ENCODE results near the gene AHCYL1.

AHCYL1 gene

DNA sequence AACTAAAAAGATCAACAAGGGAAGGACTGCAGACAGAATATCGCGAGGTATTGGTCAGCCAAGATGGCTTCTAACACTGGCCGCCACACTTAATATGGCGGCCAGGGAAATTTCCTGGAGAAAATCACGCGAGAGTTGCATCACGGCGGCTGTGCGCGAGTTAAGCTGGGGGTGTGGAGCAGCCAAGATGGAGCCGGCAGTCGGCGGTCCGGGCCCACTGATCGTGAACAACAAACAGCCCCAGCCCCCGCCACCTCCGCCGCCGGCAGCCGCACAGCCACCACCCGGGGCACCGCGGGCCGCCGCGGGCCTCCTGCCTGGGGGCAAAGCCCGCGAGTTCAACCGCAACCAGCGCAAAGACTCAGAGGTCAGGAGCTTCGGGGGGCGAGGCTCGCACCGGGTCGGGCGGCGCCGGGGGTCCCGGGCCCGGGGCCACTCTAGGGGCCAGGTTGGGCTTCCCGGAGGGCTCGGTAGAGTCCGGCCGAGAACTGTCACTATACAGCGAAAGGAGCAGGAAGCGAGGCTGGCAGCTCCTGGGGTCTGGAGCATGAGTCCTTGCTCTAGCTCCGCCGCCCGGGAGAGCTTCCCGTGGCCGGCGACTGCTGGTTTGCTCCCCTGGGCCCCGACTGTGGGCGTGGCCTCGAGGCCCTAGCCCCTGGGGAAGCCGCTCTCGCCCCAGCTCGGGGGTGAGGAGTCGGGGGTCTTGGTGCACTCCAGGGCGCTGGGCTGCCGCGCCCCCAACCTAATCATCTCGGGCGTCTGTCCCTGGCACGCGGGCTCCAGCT, 50.1 kb downstream of the AHCYL1 start, which contains the start of gene STRIP1:
Gene STRIP1, plus strand, starts transcription at position 174 of the 785 bp plus-strand sequence. Its CDS starts 14 bp downstream, at position 188.
- DNase-seq: peak; percentile 20 to 92 (median 80)

DNA sequence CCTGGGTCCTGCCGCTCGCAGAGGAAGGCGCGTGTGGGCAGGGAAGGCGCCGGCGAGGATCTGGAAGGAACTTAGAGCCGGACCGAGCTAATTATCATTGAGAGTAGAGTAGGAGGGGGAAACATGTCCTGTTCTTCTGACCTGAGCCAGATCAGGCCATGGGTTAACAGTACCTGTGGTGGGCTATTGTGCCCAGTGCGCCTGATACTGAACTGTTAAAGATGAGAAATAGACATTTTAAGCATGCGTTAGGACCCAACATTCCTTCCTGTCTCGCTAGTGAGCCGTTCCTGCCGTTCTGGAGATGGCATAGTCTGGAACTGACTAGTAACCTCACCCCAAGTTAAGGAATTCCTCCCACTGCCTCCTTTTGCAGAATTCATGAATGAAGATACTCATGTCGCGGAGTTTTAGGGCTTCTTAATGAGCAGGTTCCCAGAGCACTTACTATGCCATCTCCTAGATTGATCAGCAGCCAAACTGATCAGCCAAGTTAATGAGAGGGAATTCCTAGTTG, 50.7 kb downstream of the AHCYL1 start:
- DNase-seq: peak in 19 of 56 donors; percentile 6 to 58 (median 38)

DNA sequence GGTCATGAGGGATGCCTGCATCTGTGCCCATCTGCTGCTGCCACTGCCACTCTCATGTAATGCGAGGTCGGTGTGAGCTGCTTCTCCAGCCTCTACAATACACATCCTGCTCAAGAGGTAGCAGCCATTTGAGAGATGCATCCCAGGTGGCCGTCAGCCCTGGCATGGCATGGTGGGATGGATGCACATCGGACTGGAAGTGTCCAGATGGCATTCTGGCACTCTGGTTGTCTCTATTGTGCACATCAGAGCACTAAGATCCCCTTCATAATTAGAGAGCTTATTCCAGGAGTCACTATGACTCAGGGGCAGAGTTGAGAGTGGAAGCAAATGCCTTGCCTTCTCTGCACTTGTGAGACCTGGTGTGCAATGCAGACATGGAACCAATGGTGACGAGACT, 53.7 kb downstream of the AHCYL1 start:
- DNase-seq: no peak

DNA sequence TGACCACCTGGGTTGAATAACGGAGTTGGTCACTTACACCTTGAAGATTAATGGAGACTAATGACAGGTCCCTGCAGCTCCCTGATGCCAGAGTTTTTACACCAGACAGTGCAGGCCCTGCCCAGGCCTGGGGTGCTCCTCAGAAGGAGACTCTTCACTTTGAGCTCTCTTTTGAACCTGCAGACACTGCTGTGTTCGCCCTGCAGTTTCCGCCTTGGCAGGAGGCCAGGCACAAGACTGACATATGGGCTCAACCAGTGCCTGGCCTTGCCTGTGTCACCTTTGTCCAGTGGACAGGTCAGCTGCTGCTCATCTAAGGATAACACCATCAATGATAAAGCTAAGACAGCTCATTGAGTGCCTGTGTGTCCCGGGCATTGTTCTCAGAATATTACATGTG, 55.1 kb downstream of the AHCYL1 start:
- no peak for DNase-seq

DNA sequence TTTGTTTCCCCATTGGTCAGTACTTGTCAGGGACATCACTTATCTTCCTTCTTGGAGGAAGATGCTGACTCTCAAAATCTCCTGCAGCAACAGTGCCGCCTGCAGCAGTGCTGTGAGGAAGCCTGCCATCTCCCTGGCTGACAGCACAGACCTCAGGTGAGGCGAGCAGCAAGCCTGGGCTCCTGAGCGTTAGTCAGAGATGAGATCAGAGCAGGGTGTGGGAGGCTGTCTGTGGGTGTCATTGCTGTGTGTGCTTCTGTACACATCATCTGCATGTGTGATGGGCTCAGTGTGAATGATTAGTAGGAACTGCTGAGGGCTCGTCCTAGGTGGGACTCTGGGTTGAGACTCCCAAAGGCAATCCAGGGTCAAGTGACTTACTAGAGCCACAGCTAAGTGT, 56.0 kb downstream of the AHCYL1 start:
- DNase-seq: peak in 36 of 56 donors; percentile 4 to 86 (median 56)

DNA sequence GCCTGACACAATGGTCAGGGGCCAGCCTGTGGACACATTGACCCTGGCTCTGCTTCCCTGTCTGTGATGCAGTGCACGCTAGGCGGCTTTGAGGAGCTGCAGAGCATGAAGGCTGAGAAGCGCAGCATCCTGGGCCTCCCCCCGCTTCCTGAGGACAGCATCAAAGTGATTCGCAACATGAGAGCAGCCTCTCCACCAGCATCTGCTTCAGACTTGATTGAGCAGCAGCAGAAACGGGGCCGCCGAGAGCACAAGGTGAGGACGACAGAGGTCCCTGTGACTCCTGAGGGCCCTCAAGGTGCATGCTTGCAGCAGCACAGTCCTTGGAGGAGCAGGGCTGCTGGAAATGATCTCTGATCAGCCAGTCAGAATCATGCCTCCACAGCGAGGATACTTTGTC, 58.5 kb downstream of the AHCYL1 start:
- DNase-seq: no peak

DNA sequence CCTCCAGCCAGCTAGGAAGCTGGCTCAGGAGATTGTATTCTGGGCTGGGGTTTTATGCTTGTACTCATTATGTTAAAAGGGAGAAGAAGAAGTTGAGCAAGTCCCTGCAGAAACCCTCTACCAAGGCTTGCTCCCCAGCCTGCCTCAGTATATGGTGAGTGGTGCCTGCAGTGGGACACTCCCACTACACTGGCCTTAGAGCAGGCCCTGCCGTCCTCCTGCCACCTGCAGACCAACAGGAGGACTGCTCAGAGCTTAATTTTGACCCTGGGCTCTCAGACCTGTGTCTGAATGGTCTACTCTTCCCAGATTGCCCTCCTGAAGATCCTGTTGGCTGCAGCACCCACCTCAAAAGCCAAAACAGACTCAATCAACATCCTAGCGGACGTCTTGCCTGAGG, 62.9 kb downstream of the AHCYL1 start:
- no peak for DNase-seq

DNA sequence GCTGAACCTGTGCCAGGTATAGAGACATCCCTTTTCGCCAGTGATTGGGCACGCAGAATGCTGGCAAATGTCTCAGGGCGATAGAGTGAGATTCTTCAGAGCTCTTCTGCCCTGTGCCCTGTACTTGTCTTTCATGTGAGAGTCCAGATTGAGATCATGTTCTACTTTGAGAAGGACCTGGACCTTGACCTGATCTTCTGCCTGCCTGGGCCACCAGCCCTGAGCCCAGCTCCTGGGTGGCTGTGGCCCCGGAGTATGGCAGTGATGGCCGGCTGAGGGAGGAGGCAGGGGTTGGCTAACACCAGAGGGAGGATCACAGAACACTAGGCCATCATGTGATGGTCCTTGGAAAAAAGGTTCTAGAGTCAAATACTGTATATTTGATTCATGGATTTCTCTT, 63.7 kb downstream of the AHCYL1 start:
- DNase-seq: no peak

DNA sequence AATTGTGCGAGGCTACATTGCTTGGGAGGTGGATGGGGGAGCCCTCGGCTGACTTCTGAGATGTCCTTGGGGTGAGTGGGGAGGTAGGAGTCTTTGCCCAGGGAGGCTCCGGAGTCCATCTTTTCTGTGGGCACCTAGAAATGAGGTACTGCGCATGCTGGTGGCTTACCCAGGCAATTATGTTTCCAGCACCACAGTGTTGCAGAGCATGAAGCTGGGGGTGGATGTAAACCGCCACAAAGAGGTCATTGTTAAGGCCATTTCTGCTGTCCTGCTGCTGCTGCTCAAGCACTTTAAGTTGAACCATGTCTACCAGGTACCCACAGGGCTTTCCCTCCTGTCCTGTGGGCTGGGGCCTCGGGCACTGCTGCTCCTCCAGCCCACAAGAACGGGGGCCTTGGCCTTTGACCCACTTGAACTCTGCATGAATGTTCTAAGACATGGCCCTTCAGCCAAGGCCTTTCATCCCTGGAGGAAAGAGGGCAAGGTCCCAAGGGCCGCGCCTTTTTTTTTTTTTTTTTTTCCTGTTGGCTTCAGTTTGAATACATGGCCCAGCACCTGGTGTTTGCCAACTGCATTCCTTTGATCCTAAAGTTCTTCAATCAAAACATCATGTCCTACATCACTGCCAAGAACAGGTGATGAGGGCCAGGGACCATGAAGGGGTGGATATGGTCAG, 64.5 kb downstream of the AHCYL1 start:
- peak in 29 of 56 donors; percentile 4 to 59 (median 20) for DNase-seq

DNA sequence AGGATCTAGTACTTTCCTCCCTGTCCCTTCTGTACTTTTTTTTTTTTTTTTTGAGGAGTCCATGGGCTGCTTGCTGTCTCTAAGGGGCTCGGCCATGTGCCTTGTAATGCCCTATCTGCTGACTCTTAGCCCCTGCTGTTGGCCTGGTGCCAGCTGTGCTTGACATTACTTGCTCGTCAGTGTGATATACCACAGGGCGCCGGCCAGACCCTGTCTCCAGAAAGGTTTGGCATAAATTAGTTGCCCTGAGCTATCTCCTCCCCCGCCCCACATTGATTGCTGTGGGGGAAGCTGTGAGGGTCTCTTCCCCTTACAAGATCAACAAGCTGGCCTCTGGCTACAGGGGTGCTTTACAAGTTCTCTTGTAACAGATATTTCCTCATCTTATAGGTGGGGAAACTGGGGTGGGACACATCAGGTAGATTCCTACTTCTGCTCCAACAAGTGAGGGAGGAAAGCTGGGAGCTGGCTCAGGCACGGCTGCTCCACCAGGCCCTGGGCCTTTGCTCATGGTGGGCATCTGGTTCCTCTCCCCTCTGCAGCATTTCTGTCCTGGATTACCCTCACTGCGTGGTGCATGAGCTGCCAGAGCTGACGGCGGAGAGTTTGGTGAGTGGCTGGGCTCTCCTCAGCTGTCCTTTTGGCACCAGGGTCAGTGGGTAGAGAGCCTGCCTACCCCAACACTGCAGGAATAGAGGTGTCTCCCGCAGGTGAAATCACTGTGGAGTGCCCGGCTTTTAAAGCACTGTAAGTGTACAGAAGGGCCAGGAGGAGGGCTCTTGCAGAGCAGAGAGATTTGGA, 65.4 kb downstream of the AHCYL1 start:
- DNase-seq: no peak

DNA sequence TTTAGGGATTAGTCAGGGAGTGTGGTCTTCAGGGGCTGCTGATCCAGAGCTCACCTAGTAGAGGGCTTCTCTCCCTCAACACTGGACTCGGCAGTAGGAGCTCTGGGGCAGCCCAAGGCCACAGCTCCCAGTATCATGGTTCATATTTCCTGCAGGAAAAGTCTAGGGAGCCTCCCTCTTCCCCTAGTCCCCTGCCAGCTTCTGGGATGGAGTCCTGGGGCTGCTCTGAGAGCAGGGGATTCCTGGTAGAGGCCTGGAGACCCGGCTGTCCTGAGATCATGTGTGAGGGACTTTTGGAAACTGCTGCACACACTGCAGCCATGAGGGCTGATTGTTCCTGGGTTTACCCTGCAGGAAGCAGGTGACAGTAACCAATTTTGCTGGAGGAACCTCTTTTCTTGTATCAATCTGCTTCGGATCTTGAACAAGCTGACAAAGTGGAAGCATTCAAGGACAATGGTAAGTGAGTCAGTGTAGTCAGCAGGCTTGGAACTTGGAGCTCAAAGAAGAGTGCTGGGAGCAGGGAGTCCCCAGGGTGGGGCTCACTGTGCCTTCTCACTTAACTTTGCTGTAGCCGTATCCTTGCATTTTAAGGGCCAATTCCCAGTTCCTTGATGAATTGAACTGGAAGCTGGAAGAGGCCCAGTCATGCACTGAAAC, 66.2 kb downstream of the AHCYL1 start:
- DNase-seq: no peak

DNA sequence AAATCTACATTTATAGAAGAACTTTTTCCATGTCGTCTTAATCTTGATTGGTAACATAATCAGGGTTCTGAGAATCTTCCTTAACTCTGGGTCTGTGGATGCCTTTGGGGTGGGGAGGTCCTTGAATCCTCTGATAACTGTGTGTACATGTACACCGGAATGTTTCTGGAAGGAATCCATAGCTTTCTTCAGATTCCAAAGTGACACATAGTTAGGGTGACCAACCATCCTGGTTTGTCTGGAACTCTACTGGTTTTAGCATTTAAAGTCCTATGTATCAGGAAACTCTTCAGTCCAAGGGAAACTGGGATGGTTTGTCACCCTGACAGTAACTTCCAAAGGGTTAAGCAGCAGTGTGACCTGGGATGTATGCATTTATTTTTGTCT, 66.7 kb downstream of the AHCYL1 start:
- DNase-seq: no peak

DNA sequence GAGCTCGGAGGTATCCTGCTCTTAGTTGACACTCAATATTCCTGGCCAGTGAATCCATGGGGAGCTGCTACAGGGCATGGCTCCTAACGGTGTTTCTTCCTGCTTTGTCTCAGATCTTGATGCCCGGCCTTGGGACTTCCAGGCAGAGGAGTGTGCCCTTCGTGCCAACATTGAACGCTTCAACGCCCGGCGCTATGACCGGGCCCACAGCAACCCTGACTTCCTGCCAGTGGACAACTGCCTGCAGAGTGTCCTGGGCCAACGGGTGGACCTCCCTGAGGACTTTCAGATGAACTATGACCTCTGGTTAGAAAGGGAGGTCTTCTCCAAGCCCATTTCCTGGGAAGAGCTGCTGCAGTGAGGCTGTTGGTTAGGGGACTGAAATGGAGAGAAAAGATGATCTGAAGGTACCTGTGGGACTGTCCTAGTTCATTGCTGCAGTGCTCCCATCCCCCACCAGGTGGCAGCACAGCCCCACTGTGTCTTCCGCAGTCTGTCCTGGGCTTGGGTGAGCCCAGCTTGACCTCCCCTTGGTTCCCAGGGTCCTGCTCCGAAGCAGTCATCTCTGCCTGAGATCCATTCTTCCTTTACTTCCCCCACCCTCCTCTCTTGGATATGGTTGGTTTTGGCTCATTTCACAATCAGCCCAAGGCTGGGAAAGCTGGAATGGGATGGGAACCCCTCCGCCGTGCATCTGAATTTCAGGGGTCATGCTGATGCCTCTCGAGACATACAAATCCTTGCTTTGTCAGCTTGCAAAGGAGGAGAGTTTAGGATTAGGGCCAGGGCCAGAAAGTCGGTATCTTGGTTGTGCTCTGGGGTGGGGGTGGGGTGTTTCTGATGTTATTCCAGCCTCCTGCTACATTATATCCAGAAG, 69.2 kb downstream of the AHCYL1 start:
- DNase-seq: peak in 45 of 56 donors; percentile 8 to 83 (median 39)

DNA sequence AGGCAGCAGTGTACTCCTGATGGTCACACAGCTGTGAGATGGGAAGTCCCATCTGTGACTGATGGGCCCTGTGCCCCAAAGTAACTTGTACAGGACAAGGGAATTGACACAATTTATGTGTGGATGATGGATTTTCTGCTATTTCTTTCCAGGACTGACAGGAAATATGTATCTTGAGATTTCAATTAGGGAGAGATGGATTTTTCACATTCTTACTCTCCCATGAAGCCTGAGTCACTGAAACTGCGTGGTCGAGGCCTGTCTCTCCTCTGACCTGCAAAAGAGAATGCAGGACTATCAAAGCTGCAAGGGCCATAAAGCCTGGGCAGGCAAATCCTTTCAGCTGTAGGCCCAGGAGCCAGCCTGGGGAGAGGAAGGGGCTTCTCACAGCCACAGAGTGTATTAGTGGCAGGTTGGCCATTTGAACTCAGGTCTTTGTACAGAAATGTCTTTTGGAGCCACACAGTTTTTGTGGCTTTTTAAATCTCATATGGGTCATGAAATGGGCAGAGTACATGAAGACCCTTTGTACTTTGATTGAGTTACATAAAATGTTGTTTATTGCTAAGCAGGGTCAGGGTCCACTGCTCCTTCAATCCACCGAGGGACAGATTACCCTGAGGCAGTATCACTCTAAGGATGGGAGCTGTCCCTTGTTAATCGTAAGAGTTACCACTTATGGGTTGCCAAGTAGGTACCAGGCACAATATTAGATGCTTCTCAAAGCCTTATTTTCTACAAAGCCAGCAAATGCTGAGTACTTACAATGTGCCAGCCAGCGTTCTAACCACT, 71.1 kb downstream of the AHCYL1 start:
- DNase-seq: no peak

DNA sequence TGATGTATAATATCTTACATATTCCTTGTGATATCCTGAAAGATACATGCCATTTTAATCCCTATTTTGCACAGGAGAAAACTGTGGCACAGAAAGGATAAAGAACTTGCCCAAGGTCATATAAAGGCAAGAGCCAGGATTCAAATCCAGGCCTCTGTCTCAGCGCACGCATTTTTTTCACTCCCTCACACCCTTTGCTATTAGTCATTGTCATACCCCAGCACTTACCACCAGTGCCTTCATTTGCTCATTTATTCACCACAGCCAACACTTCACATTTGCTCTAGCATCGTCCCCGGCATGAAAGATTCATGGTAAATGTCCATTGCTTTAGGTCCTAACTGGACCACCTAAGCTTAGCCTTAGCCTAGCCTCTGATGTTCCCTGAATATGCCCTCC, 71.7 kb downstream of the AHCYL1 start:
- DNase-seq: no peak

DNA sequence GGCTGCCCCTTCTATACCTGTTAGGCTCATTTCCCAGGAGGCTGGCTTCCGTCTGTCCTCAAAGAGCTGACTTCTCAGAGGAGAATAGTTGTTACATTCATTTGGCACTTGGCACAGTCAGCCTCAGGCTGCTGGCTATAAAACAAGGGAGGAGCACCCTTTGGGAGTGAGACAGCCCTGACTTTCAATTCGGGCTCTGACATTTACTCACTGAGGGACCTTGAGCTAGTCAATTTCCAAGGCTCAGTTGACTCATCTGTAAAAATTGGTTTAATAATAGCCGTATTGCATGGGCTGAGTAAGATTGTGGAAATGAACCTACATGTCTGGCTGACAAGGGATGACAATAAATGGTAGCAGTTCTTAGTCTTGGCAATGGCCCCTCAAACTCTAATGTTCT, 72.2 kb downstream of the AHCYL1 start:
- DNase-seq: no peak

DNA sequence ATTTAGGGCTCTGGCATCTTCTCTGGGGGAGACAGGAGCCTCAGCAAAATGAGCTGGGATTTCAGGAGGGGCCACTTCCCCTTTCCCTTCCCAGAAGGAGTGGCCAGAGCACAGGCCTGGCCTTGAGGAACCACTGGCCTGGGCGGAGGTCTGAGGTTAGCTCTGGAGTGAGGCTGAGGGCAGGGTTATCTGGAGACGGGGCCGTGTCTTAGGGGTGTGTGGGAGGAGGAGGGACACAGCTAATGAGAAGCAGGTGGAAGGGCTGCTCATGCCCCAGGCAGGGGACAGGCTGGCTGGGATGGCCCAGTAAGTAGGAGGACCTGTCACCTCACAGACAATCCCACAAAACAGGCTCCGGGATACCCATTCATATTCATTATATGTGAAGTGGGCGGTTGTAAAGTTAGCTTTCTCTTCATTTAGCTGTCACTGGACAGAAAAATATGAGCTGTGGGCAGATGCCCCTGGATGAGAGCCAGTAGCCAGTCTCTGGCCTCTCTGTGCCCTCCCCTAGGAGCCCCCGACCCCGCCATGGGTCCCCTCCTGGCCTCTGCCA, 73.5 kb downstream of the AHCYL1 start:
- no peak for DNase-seq

DNA sequence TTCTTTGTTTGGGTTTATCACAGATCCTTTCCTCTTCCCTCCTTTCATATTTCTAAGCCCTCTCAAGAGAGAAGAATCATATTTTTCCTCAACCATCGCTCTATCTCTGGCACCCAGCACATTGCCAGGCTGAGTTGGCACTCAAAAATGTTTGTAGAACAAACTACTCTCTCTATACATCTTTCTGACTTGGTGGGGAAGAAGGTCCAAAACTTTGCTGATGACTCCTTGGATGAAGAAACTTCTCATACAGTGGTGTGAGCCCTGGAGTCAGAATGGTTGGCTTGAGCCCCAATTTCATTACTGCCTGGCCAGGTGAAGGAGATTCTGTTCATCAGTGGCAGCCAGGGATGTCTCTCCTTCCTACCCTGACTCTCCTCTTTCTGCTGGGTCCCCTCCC, 74.0 kb downstream of the AHCYL1 start:
- DNase-seq: no peak
